Thyroid gland (tissue), 4 donors: ENCODE data around the gene SERPINB1.

Experiments
- POLR2A ChIP-seq, 2 donors: fragments of 450-650 bp; IDR thresholded peaks; one replicate each; pipeline ENCODE4 v1.6.1; 2017; ENCODE audit warnings: antibody characterized with exemption in 2 of 2, mild to moderate bottlenecking in 2 of 2, moderate library complexity in 1 of 2
- TF ChIP-seq, protein P1 (sequence below), 6 experiments: fragments of 200-600 bp in 3 of 6; fragments of 450-650 bp in 3 of 6; sonication (generic) in 3 of 6; IDR thresholded peaks; one replicate each; pipeline ENCODE4 v1.5.1; 2016 to 2019; ENCODE audit warnings: antibody characterized with exemption in 6 of 6, mild to moderate bottlenecking in 2 of 6, inconsistent platforms in 1 of 6, moderate library complexity in 1 of 6

DNA sequence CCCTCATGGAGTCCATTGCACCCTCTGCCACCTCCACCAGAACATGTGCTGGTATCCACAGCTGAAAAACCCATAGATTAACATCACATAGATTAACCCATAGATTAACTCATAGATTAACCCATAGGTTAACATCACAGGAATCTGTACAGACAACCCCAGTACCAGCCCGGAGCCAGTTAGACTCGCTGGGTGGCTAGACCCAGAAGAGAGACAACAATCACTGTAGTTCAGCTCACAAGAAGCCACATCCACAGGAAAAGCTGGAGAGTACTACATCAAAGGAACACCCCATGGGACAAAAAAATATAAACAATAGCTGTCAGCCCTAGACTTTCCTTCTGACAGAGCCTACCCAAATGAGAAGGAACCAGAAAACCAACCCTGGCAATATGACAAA lies 36.3 kb upstream of the SERPINB1 start:
- TF ChIP-seq POLR2A (IDR thresholded peaks at IDR 0.05): no peak
- TF ChIP-seq, protein P1, sequence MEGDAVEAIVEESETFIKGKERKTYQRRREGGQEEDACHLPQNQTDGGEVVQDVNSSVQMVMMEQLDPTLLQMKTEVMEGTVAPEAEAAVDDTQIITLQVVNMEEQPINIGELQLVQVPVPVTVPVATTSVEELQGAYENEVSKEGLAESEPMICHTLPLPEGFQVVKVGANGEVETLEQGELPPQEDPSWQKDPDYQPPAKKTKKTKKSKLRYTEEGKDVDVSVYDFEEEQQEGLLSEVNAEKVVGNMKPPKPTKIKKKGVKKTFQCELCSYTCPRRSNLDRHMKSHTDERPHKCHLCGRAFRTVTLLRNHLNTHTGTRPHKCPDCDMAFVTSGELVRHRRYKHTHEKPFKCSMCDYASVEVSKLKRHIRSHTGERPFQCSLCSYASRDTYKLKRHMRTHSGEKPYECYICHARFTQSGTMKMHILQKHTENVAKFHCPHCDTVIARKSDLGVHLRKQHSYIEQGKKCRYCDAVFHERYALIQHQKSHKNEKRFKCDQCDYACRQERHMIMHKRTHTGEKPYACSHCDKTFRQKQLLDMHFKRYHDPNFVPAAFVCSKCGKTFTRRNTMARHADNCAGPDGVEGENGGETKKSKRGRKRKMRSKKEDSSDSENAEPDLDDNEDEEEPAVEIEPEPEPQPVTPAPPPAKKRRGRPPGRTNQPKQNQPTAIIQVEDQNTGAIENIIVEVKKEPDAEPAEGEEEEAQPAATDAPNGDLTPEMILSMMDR (IDR thresholded peaks at IDR 0.05): no peak
